K562 (cell line): ENCODE measurements around the gene USP46. TPM values are rescaled to one million over a fixed set of nuclear protein-coding genes. Genes with fewer than 3 reads are reported as not detected.

Source experiments
- ATAC-seq: fragments of 200-7000 bp; cut with Tn5 transposase; 3 replicates; pipeline ENCODE4 v1.9.1; 2020; ENCODE audit warnings: moderate library complexity
- BruUV-seq: library from RNA; stranded (reverse); fragments of 400-500 nt; replicated peaks from 2 replicates; lab custom pipeline; 2021; lab: Mats Ljungman, UMichigan
- CTCF ChIA-PET: fragments of 300-600 bp; formaldehyde crosslinking; extraction: SDS; loops from one replicate; lab custom pipeline; 2021; ENCODE audit warnings: low intra/inter-chr PET ratio; lab: Yijun Ruan, JAX
- POLR2A ChIA-PET: fragments of 300-600, 350-650 bp; sonication (Branson Sonifier 250); formaldehyde crosslinking; extraction: SDS; loops from one replicate; lab custom pipeline; 2021; ENCODE audit warnings: antibody characterized with exemption, inconsistent platforms; lab: Yijun Ruan, JAX
- DNase-seq, 4 experiments: peaks; one replicate each; pipeline versions ENCODE4 v3.0.0 to v3.0.0-alpha.2; 2011 to 2018; ENCODE audit warnings: low spot score in 3 of 4, mixed read lengths in 3 of 4; ENCODE audit errors: extremely low read depth in 1 of 4
- FAIRE-seq: peaks from 2 replicates; lab custom pipeline; 2011; peaks lifted over from hg19 to GRCh38; lab: Jason Lieb, UNC
- H2AFZ ChIP-seq: 2 replicates; pipeline ENCODE4 v1.6.0; 2011; ENCODE audit warnings: low read depth, low read length, control low read depth, inconsistent platforms
- H3K27ac ChIP-seq: fragments of 200-600 bp; 3 replicates; pipeline ENCODE4 v1.8.0; 2011; ENCODE audit warnings: low read depth, mild to moderate bottlenecking, control low read depth, inconsistent platforms, low read length, moderate library complexity, mixed read lengths; ENCODE audit errors: extremely low read depth
- H3K27me3 ChIP-seq, 2 experiments: fragments of 300-600 bp in 1 of 2; 2 replicates in 1 of 2; 3 replicates in 1 of 2; pipeline versions ENCODE4 v1.6.0 to v1.8.0; 2011; ENCODE audit warnings: inconsistent platforms in 2 of 2, low read length in 2 of 2, mild to moderate bottlenecking in 1 of 2, mixed read lengths in 1 of 2, moderate library complexity in 1 of 2; ENCODE audit not compliant: control insufficient read depth in 2 of 2, insufficient read depth in 2 of 2
- H3K36me3 ChIP-seq: fragments of 300-600 bp; 3 replicates; pipeline ENCODE4 v1.8.0; 2011; ENCODE audit warnings: mild to moderate bottlenecking, low read length, inconsistent platforms; ENCODE audit not compliant: control insufficient read depth, insufficient read depth
- H3K4me1 ChIP-seq, 2 experiments: fragments of 200-600 bp in 1 of 2; replicated peaks in 1 of 2; 2 replicates in 1 of 2; 3 replicates in 1 of 2; pipeline versions ENCODE4 v1.5.1 to v1.8.0; 2011; ENCODE audit warnings: inconsistent platforms in 2 of 2, low read length in 2 of 2, mild to moderate bottlenecking in 1 of 2, mixed read lengths in 1 of 2, moderate library complexity in 1 of 2; ENCODE audit not compliant: control insufficient read depth in 2 of 2, insufficient read depth in 2 of 2
- H3K4me2 ChIP-seq: 2 replicates; pipeline ENCODE4 v1.6.1; 2011; ENCODE audit warnings: low read length, control low read depth, inconsistent platforms, mixed read lengths; ENCODE audit not compliant: insufficient read depth
- H3K4me3 ChIP-seq: fragments of 200-600 bp; sonication (generic), shearing (Covaris generic); 2 replicates; pipeline ENCODE4 v1.5.1; 2016; ENCODE audit warnings: control low read depth, inconsistent platforms
- H3K79me2 ChIP-seq: fragments of 200-600 bp; 3 replicates; pipeline ENCODE4 v1.8.0; 2011; ENCODE audit warnings: low read length, inconsistent platforms; ENCODE audit not compliant: control insufficient read depth, insufficient read depth
- H3K9ac ChIP-seq, 2 experiments: 2 replicates each; pipeline versions ENCODE4 v1.6.0 to v1.6.1; 2011; ENCODE audit warnings: low read depth in 2 of 2, low read length in 2 of 2, control low read depth in 1 of 2, inconsistent platforms in 1 of 2, mild to moderate bottlenecking in 1 of 2, mixed read lengths in 1 of 2; ENCODE audit not compliant: insufficient read depth in 1 of 2
- H3K9me1 ChIP-seq: one replicate; pipeline ENCODE4 v1.6.0; 2011; ENCODE audit warnings: inconsistent platforms, mild to moderate bottlenecking, low read length, moderate library complexity; ENCODE audit not compliant: control insufficient read depth, insufficient read depth
- H3K9me3 ChIP-seq: replicated peaks from 2 replicates; pipeline ENCODE4 v1.5.1; 2011; ENCODE audit warnings: low read depth, low read length, inconsistent platforms; ENCODE audit not compliant: control insufficient read depth, insufficient read depth
- H4K20me1 ChIP-seq: replicated peaks from 2 replicates; pipeline ENCODE4 v1.6.1; 2011; ENCODE audit warnings: low read length, inconsistent platforms, mixed read lengths; ENCODE audit not compliant: control insufficient read depth, insufficient read depth
- EHMT2 ChIP-seq: fragments of 450-650 bp; IDR thresholded peaks from 2 replicates; pipeline ENCODE4 v1.6.1; 2018; ENCODE audit warnings: antibody characterized with exemption
- FOXA1 ChIP-seq: fragments of 450-650 bp; IDR thresholded peaks from 2 replicates; pipeline ENCODE4 v1.6.1; 2016; ENCODE audit warnings: mild to moderate bottlenecking, borderline replicate concordance
- HEY1 ChIP-seq: fragments of 250-450 bp; sonication (Bioruptor Pico); IDR thresholded peaks from 2 replicates; pipeline ENCODE4 v1.5.0; 2020; ENCODE audit warnings: mild to moderate bottlenecking, moderate library complexity, borderline replicate concordance
- PHF8 ChIP-seq: fragments of 200-600 bp; sonication (generic); IDR thresholded peaks from 2 replicates; pipeline ENCODE4 v1.6.1; 2012; ENCODE audit warnings: mixed run types, mild to moderate bottlenecking, inconsistent platforms, low read length, moderate library complexity, borderline replicate concordance
- TBP ChIP-seq: optimal IDR thresholded peaks from 2 replicates; pipeline ENCODE3; 2011; ENCODE audit warnings: low read depth, low read length, improper control_type of control experiment
- ZNF3 ChIP-seq: fragments of 250-450 bp; sonication (Bioruptor Pico); IDR thresholded peaks from 2 replicates; pipeline ENCODE4 v1.5.0; 2021; ENCODE audit warnings: mild to moderate bottlenecking, moderate library complexity
- WGBS: fragments of 100-300 bp; shearing (Covaris generic); methylation state at CpG from one replicate; pipeline ENCODE4 v1.1.6; 2016; ENCODE audit warnings: low coverage, mixed read lengths; ENCODE audit not compliant: insufficient coverage; ENCODE audit errors: missing lambda C conversion rate; 5-methylcytosine and 5-hydroxymethylcytosine counted together
- in situ Hi-C: fragments of 300-500 bp; cut with MboI; formaldehyde crosslinking; loops from 4 replicates; pipeline ENCODE4 v1.15.0; 2018; ENCODE audit warnings: inconsistent platforms, mixed read lengths
- intact Hi-C: fragments of 100-400 bp; cut with micrococcal nuclease; formaldehyde crosslinking; loops from 2 replicates; pipeline ENCODE4 v1.14.2; 2022
- polyA plus RNA-seq, 8 experiments: library from polyadenylated mRNA; depleted of rRNA in 4 of 8; stranded (reverse) in 5 of 8; unstranded in 3 of 8; fragments of >200 nt; fragmentation: Nextera tagmentation in 2 of 8; fragmentation: Illumina TruSeq in 1 of 8; extraction: Ambion mirVana in 2 of 8; extraction: Trizol in 1 of 8; gene quantifications; 2 replicates each; pipeline versions ENCODE4 v1.2.1 to v1.2.3, GENCODE V29; 2011 to 2014; ENCODE audit warnings: inconsistent platforms in 1 of 8, missing spikeins in 1 of 8
- total RNA-seq, 7 experiments: library from RNA; depleted of rRNA in 6 of 7; stranded (reverse); fragments of >200 nt in 6 of 7; fragmentation: Illumina TruSeq in 2 of 7; extraction: Trizol in 2 of 7; gene quantifications; 2 replicates each; pipeline versions ENCODE4 v1.2.1 to v1.2.3, GENCODE V29; 2011 to 2021; ENCODE audit warnings: low replicate concordance in 1 of 7
- TF ChIP-seq, protein P1 (sequence below): fragments of 250-450 bp; sonication (Bioruptor Pico); IDR thresholded peaks from 2 replicates; pipeline ENCODE4 v1.5.0; 2021; ENCODE audit warnings: mild to moderate bottlenecking, borderline replicate concordance

The USP46 gene
- total and polyA plus RNA-seq, 9 of the 15 experiments (the other 6 are each of a cell fraction or from before 2014, with no cell fraction given) = 3.0 to 11.7 (median 8.4) TPM

DNA sequence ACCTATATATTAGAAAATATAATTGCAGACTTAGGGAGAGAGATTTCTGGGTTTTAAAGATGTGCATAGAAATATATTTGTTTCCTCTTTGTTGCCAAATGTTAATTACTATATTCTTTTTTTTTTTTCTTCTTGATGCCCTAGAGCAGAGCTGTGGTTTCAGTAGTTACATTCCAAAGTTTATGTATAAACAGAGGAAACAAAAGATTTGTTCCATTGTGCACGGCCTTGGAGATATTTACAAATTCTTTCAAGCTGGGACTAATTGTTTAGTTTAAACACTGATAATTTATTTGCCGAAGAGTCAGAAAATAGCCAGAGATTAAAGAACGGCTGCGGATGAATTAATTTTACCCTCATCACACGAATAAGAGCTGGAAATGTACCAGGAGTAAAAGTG, 85.1 kb downstream of the USP46 start (continued):
- TF ChIP-seq, protein P1, sequence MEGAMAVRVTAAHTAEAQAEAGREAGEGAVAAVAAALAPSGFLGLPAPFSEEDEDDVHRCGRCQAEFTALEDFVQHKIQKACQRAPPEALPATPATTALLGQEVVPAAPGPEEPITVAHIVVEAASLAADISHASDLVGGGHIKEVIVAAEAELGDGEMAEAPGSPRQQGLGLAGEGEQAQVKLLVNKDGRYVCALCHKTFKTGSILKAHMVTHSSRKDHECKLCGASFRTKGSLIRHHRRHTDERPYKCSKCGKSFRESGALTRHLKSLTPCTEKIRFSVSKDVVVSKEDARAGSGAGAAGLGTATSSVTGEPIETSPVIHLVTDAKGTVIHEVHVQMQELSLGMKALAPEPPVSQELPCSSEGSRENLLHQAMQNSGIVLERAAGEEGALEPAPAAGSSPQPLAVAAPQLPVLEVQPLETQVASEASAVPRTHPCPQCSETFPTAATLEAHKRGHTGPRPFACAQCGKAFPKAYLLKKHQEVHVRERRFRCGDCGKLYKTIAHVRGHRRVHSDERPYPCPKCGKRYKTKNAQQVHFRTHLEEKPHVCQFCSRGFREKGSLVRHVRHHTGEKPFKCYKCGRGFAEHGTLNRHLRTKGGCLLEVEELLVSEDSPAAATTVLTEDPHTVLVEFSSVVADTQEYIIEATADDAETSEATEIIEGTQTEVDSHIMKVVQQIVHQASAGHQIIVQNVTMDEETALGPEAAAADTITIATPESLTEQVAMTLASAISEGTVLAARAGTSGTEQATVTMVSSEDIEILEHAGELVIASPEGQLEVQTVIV (CRISPR knock-in tag) = no peak
- TF ChIP-seq FOXA1 (no peak), HEY1 (no peak)

DNA sequence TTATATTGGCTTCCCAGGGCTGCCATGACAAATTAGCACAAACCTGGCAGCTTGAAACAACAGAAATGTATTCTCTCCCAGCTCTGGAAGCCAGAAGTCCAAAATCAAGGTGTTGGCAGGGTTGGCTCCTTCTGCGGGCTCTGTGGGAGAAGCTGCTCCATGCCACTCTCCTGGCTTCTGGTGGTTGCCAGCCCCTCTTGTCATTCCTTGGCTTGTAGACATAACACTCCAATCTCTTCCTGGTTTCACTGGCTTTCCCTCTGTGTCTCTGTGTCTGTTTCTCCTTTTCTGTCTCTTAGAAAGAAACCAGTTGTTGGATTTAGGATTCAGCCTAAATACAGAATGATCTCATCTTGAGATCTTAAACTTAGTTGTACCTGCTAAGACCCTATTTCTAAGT, 85.5 kb downstream of the USP46 start:
- H3K4me1 ChIP-seq = no peaks in the 10 kb centered on the region
- POLR2A ChIA-PET = no interaction called here
- H3K9me3 ChIP-seq = no peaks in the 10 kb centered on the region
- CTCF ChIA-PET = no interaction called here
- ATAC-seq (no peak), DNase-seq (no peak), FAIRE-seq (no peak)
- H3K27me3 ChIP-seq = no peaks in the 10 kb centered on the region
- H3K4me2 ChIP-seq = no peak overlapping the region
- H3K9ac ChIP-seq = no peak overlapping the region
- WGBS = 0% methylated on average over 1 of the region's 1 CpG
- H2AFZ ChIP-seq = no peak overlapping the region
- no peak overlapping the region for H3K4me3 ChIP-seq
- in situ Hi-C loops = no loop called here
- no peaks in the 10 kb centered on the region for H3K36me3 ChIP-seq
- H3K27ac ChIP-seq = no peak overlapping the region
- intact Hi-C loops = no loop called here
- H3K79me2 ChIP-seq = no peaks in the 10 kb centered on the region
- H3K9me1 ChIP-seq = no peaks in the 10 kb centered on the region
- no TSS peak for BruUV-seq
- TF ChIP-seq ZNF3 (CRISPR knock-in tag) = no peak
- no peak for TF ChIP-seq EHMT2
- TF ChIP-seq PHF8 = no peak
- TF ChIP-seq TBP = no peak
- no peaks in the 10 kb centered on the region for H4K20me1 ChIP-seq
